HepG2 (cell line): ENCODE results near the gene RASIP1. TPM values are rescaled to one million over a fixed set of nuclear protein-coding genes. Genes with fewer than 3 reads are reported as not detected.
A peak's percentile ranks its signal among the peaks of the same experiment; 100 is the strongest.

Experiments
- ARHGAP35 ChIP-seq: sonication (generic); formaldehyde crosslinking; IDR thresholded peaks from 2 replicates; pipeline ENCODE4 v1.9.0; 2022; ENCODE audit warnings: mild to moderate bottlenecking, inconsistent platforms, moderate library complexity, missing genetic modification reagents, borderline replicate concordance
- ELF3 ChIP-seq: IDR thresholded peaks from 2 replicates; pipeline ENCODE4 v1.6.1; 2016; ENCODE audit warnings: missing genetic modification reagents, missing compliant biosample characterization
- GABPA ChIP-seq, 2 experiments: IDR thresholded peaks; 2 replicates each; pipeline ENCODE4 v1.6.1; 2011 to 2016; ENCODE audit warnings: low read depth in 2 of 2, low read length in 1 of 2, missing biosample characterization in 1 of 2, missing genetic modification characterization in 1 of 2
- HNF1A ChIP-seq, 2 experiments: sonication (generic) in 1 of 2; formaldehyde crosslinking in 1 of 2; IDR thresholded peaks; 2 replicates each; pipeline versions ENCODE4 v1.4.0 to v1.6.1; 2016 to 2020; ENCODE audit warnings: borderline replicate concordance in 1 of 2, low read depth in 1 of 2, mild to moderate bottlenecking in 1 of 2, missing genetic modification reagents in 1 of 2
- HNF4A ChIP-seq: sonication (generic); formaldehyde crosslinking; IDR thresholded peaks from 2 replicates; pipeline ENCODE4 v1.4.0; 2020; ENCODE audit warnings: missing genetic modification reagents
- KAT8 ChIP-seq: IDR thresholded peaks from 2 replicates; pipeline ENCODE4 v1.6.1; 2016; ENCODE audit warnings: missing genetic modification reagents, missing compliant biosample characterization
- MLX ChIP-seq: IDR thresholded peaks from 2 replicates; pipeline ENCODE4 v1.6.1; 2016
- MZF1 ChIP-seq: sonication (generic); formaldehyde crosslinking; IDR thresholded peaks from 2 replicates; pipeline ENCODE4 v1.8.1; 2023; ENCODE audit warnings: mild to moderate bottlenecking, missing genetic modification reagents, borderline replicate concordance
- NCOR1 ChIP-seq: fragments of 200-600 bp; sonication (generic); IDR thresholded peaks from 2 replicates; pipeline ENCODE4 v1.7.0; 2017; ENCODE audit warnings: antibody characterized with exemption, low read length, borderline replicate concordance
- RARA ChIP-seq: IDR thresholded peaks from 2 replicates; pipeline ENCODE4 v1.6.1; 2016; ENCODE audit warnings: missing genetic modification reagents, missing compliant biosample characterization
- TAF1 ChIP-seq: sonication (generic); formaldehyde crosslinking; IDR thresholded peaks from 2 replicates; pipeline ENCODE4 v1.4.0; 2020; ENCODE audit warnings: missing genetic modification reagents
- ZBTB1 ChIP-seq: sonication (generic); formaldehyde crosslinking; IDR thresholded peaks from 2 replicates; pipeline ENCODE4 v1.4.0; 2020; ENCODE audit warnings: missing genetic modification reagents, borderline replicate concordance
- ZIK1 ChIP-seq: sonication (generic); formaldehyde crosslinking; IDR thresholded peaks from 2 replicates; pipeline ENCODE4 v1.5.0; 2020; ENCODE audit warnings: mild to moderate bottlenecking, low read depth, missing genetic modification reagents, borderline replicate concordance
- ZNF343 ChIP-seq: sonication (generic); formaldehyde crosslinking; IDR thresholded peaks from 2 replicates; pipeline ENCODE4 v1.4.0; 2020; ENCODE audit warnings: mild to moderate bottlenecking, missing genetic modification reagents
- ZNF496 ChIP-seq: sonication (generic); formaldehyde crosslinking; IDR thresholded peaks from 2 replicates; pipeline ENCODE4 v1.8.1; 2023; ENCODE audit warnings: mild to moderate bottlenecking, moderate library complexity, missing genetic modification reagents; ENCODE audit not compliant: insufficient replicate concordance
- ZNF7 ChIP-seq: IDR thresholded peaks from 2 replicates; pipeline ENCODE4 v1.6.1; 2016; ENCODE audit warnings: missing biosample characterization, missing genetic modification reagents
- ZNF709 ChIP-seq: sonication (generic); formaldehyde crosslinking; IDR thresholded peaks from 2 replicates; pipeline ENCODE4 v1.5.0; 2020; ENCODE audit warnings: mild to moderate bottlenecking, missing genetic modification reagents
- polyA plus RNA-seq, 8 experiments: library from polyadenylated mRNA; depleted of rRNA in 3 of 8; stranded (reverse) in 7 of 8; unstranded in 1 of 8; fragments of >200 nt; fragmentation: Illumina TruSeq in 4 of 8; extraction: Trizol in 4 of 8; gene quantifications; 2 replicates each; pipeline versions ENCODE4 v1.2.1 to v1.2.3, GENCODE V29; 2011 to 2016; ENCODE audit warnings: low read depth in 4 of 8, missing spikeins in 1 of 8, mixed read lengths in 1 of 8; ENCODE audit not compliant: insufficient read depth in 1 of 8
- total RNA-seq, 5 experiments: library from RNA; depleted of rRNA; stranded (reverse); fragments of >200 nt; fragmentation: Illumina TruSeq; extraction: Trizol; gene quantifications; 2 replicates each; pipeline ENCODE4 v1.2.3, GENCODE V29; 2016; ENCODE audit warnings: low read depth in 1 of 5
- TF ChIP-seq, protein P1 (sequence below): sonication (generic); formaldehyde crosslinking; IDR thresholded peaks from 2 replicates; pipeline ENCODE4 v1.5.1; 2020; ENCODE audit warnings: mild to moderate bottlenecking, missing genetic modification reagents, moderate library complexity
- TF ChIP-seq, protein P2 (sequence below): IDR thresholded peaks from 2 replicates; pipeline ENCODE4 v1.6.1; 2016; ENCODE audit warnings: low read depth, control low read depth

The RASIP1 gene
- total and polyA plus RNA-seq, 2 of the 13 experiments (the other 11 are each of a cell fraction or from before 2014, with no cell fraction given) = 0.44 to 0.58 TPM

DNA sequence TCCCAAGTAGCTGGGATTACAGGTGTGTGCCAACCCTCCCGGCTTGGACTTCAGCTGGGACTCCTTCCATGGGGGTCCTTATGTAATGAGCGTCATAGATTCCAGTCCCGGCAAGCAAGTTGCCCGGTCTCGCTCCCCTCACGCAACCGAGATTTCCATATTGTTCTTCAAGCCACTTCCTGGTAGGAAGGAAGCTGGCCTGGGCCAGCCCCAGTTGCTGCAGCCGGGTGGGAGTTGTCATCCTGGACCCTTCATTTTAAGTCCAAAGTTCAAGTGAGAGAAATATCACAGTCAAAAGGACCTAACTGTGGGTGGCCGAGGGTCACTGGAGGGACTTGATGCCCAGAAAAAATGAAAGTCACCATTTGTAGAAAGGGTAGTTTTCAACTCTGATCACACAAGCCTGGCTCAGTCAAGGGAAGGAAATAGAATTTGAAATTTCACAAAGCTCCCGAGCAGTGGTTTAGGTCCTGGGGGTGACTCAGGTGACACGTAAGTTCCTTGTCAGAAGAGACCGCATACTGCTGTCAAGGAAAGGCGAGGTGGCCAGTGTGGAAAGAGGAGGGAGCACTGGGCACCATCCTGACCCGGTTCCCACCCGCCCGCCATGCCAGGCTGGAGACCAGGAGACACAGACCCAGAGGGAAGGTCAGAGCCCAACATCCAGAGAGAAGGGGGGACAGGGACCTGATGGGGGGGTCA, 20.2 kb upstream of the RASIP1 start (continued):
- TF ChIP-seq, protein P1, sequence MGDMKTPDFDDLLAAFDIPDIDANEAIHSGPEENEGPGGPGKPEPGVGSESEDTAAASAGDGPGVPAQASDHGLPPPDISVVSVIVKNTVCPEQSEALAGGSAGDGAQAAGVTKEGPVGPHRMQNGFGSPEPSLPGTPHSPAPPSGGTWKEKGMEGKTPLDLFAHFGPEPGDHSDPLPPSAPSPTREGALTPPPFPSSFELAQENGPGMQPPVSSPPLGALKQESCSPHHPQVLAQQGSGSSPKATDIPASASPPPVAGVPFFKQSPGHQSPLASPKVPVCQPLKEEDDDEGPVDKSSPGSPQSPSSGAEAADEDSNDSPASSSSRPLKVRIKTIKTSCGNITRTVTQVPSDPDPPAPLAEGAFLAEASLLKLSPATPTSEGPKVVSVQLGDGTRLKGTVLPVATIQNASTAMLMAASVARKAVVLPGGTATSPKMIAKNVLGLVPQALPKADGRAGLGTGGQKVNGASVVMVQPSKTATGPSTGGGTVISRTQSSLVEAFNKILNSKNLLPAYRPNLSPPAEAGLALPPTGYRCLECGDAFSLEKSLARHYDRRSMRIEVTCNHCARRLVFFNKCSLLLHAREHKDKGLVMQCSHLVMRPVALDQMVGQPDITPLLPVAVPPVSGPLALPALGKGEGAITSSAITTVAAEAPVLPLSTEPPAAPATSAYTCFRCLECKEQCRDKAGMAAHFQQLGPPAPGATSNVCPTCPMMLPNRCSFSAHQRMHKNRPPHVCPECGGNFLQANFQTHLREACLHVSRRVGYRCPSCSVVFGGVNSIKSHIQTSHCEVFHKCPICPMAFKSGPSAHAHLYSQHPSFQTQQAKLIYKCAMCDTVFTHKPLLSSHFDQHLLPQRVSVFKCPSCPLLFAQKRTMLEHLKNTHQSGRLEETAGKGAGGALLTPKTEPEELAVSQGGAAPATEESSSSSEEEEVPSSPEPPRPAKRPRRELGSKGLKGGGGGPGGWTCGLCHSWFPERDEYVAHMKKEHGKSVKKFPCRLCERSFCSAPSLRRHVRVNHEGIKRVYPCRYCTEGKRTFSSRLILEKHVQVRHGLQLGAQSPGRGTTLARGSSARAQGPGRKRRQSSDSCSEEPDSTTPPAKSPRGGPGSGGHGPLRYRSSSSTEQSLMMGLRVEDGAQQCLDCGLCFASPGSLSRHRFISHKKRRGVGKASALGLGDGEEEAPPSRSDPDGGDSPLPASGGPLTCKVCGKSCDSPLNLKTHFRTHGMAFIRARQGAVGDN (CRISPR knock-in tag) = peak; percentile 46
- TF ChIP-seq KAT8 (CRISPR knock-in tag) = peak; percentile 50; the same call in 1 of the 2 replicates
- TF ChIP-seq ZIK1 = no peak
- no peak for TF ChIP-seq MLX (CRISPR knock-in tag)
- TF ChIP-seq ARHGAP35 = no peak
- peak; percentile 21; the same call in 1 of the 2 replicates for TF ChIP-seq RARA
- TF ChIP-seq ZNF343 (CRISPR knock-in tag) = no peak
- peak; percentile 82 for TF ChIP-seq ELF3 (CRISPR knock-in tag)
- TF ChIP-seq MZF1 (CRISPR knock-in tag) = no peak
- TF ChIP-seq, protein P2, sequence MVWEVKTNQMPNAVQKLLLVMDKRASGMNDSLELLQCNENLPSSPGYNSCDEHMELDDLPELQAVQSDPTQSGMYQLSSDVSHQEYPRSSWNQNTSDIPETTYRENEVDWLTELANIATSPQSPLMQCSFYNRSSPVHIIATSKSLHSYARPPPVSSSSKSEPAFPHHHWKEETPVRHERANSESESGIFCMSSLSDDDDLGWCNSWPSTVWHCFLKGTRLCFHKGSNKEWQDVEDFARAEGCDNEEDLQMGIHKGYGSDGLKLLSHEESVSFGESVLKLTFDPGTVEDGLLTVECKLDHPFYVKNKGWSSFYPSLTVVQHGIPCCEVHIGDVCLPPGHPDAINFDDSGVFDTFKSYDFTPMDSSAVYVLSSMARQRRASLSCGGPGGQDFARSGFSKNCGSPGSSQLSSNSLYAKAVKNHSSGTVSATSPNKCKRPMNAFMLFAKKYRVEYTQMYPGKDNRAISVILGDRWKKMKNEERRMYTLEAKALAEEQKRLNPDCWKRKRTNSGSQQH (CRISPR knock-in tag) = no peak
- TF ChIP-seq NCOR1 = no peak
- no peak for TF ChIP-seq ZBTB1
- no peak for TF ChIP-seq ZNF496 (CRISPR knock-in tag)
- TF ChIP-seq TAF1 (CRISPR knock-in tag) = no peak
- no peak for TF ChIP-seq ZNF7 (CRISPR knock-in tag)
- TF ChIP-seq GABPA (IDR thresholded peaks at IDR 0.05; ENCODE audit: low read depth, low read length) = no peak
- TF ChIP-seq GABPA (CRISPR knock-in tag; IDR thresholded peaks at IDR 0.05; ENCODE audit: low read depth) = 0 out of 2 replicates have a peak, but pooled peaks have one; percentile 9
- peak; percentile 61 for TF ChIP-seq HNF4A (CRISPR knock-in tag)
- no peak for TF ChIP-seq HNF1A (IDR thresholded peaks at IDR 0.05; ENCODE audit: low read depth)
- TF ChIP-seq HNF1A (CRISPR knock-in tag; IDR thresholded peaks at IDR 0.05; ENCODE audit: borderline replicate concordance) = no peak
- no peak for TF ChIP-seq ZNF709 (CRISPR knock-in tag)
